Keratinocyte (primary cell): ENCODE measurements around the gene STPG4. TPM values are rescaled to one million over a fixed set of nuclear protein-coding genes. Genes with fewer than 3 reads are reported as not detected.

Experiments
- DNase-seq: peaks from one replicate; pipeline ENCODE4 v3.0.0-alpha.2; 2011; ENCODE audit warnings: low read depth, missing footprints, low spot score
- FAIRE-seq: peaks from 2 replicates; lab custom pipeline; 2011; peaks lifted over from hg19 to GRCh38; lab: Jason Lieb, UNC
- H2AFZ ChIP-seq: 2 replicates; pipeline ENCODE4 v1.6.0; 2012; ENCODE audit warnings: low read length, control low read depth, inconsistent platforms; ENCODE audit not compliant: control insufficient read depth
- H3K27ac ChIP-seq: 2 replicates; pipeline ENCODE4 v1.5.1; 2011; ENCODE audit warnings: low read length; ENCODE audit not compliant: control insufficient read depth, insufficient read depth
- H3K27me3 ChIP-seq: 3 replicates; pipeline ENCODE4 v1.6.0; 2011; ENCODE audit warnings: low read length; ENCODE audit not compliant: control insufficient read depth, insufficient read depth; ENCODE audit errors: extremely low read depth
- H3K36me3 ChIP-seq, 2 experiments: 2 replicates in 1 of 2; 3 replicates in 1 of 2; pipeline ENCODE4 v1.5.1; 2011; ENCODE audit warnings: low read length in 2 of 2, mild to moderate bottlenecking in 1 of 2; ENCODE audit not compliant: control insufficient read depth in 2 of 2, insufficient read depth in 2 of 2; ENCODE audit errors: extremely low read depth in 1 of 2
- H3K4me1 ChIP-seq: 3 replicates; pipeline ENCODE4 v1.5.1; 2011; ENCODE audit warnings: low read length; ENCODE audit not compliant: control insufficient read depth, insufficient read depth; ENCODE audit errors: extremely low read depth
- H3K4me2 ChIP-seq: 3 replicates; pipeline ENCODE4 v1.6.0; 2011; ENCODE audit warnings: low read depth, low read length; ENCODE audit not compliant: control insufficient read depth, insufficient read depth; ENCODE audit errors: extremely low read depth
- H3K4me3 ChIP-seq, 3 experiments: fragments of 200-600 bp in 1 of 3; sonication (generic) in 1 of 3; 2 replicates in 2 of 3; 3 replicates in 1 of 3; pipeline ENCODE4 v1.5.1; 2011 to 2016; ENCODE audit warnings: low read length in 3 of 3, mild to moderate bottlenecking in 3 of 3, control low read depth in 2 of 3, inconsistent platforms in 1 of 3, low read depth in 1 of 3, mixed read lengths in 1 of 3, mixed run types in 1 of 3, moderate library complexity in 1 of 3; ENCODE audit not compliant: control insufficient read depth in 2 of 3, insufficient read depth in 2 of 3; ENCODE audit errors: extremely low read depth in 1 of 3
- H3K79me2 ChIP-seq: 2 replicates; pipeline ENCODE4 v1.6.0; 2012; ENCODE audit warnings: low read length; ENCODE audit not compliant: control insufficient read depth, insufficient read depth
- H3K9ac ChIP-seq: 3 replicates; pipeline ENCODE4 v1.6.0; 2011; ENCODE audit warnings: low read length; ENCODE audit not compliant: control insufficient read depth, insufficient read depth; ENCODE audit errors: extremely low read depth
- H3K9me1 ChIP-seq: 3 replicates; pipeline ENCODE4 v1.6.0; 2011; ENCODE audit warnings: low read length; ENCODE audit not compliant: control insufficient read depth, insufficient read depth; ENCODE audit errors: extremely low read depth
- H3K9me3 ChIP-seq: 2 replicates; pipeline ENCODE4 v1.5.1; 2012; ENCODE audit warnings: low read depth, low read length; ENCODE audit not compliant: control insufficient read depth
- H4K20me1 ChIP-seq: 3 replicates; pipeline ENCODE4 v1.6.0; 2011; ENCODE audit warnings: low read length; ENCODE audit not compliant: control insufficient read depth, insufficient read depth; ENCODE audit errors: extremely low read depth
- CTCF ChIP-seq, 3 experiments: IDR thresholded peaks in 1 of 3; conservative IDR thresholded peaks in 1 of 3; optimal IDR thresholded peaks in 1 of 3; 2 replicates in 2 of 3; 3 replicates in 1 of 3; pipeline versions ENCODE3 to v1.5.1; 2011; ENCODE audit warnings: low read length in 3 of 3, mild to moderate bottlenecking in 3 of 3, moderate library complexity in 2 of 3, control low read depth in 1 of 3, inconsistent platforms in 1 of 3; ENCODE audit not compliant: insufficient read depth in 2 of 3; ENCODE audit errors: extremely low read depth in 1 of 3
- EZH2 ChIP-seq: IDR thresholded peaks from one replicate; pipeline ENCODE4 v1.6.1; 2012; ENCODE audit warnings: inconsistent platforms, mild to moderate bottlenecking, low read length, moderate library complexity
- dilution Hi-C: fragments of 300-500 bp; cut with MboI; formaldehyde crosslinking; loops from one replicate; pipeline ENCODE4 v1.7.0; 2020; ENCODE audit warnings: low sequenced_read_pairs; ENCODE audit not compliant: extremely low pct_ligation_motif_present
- polyA plus RNA-seq, 5 experiments: library from polyadenylated mRNA; depleted of rRNA in 3 of 5; stranded (reverse) in 3 of 5; stranded (forward) in 1 of 5; unstranded in 1 of 5; fragments of >200 nt; gene quantifications; 1 replicate in 1 of 5; 2 replicates in 3 of 5; 3 replicates in 1 of 5; pipeline versions ENCODE4 v1.2.1 to v1.2.3, GENCODE V29; 2011 to 2012; ENCODE audit warnings: missing spikeins in 2 of 5, low read depth in 1 of 5, low replicate concordance in 1 of 5

Gene STPG4
- polyA plus RNA-seq, 1 donor (not counting 4 experiments of a cell fraction or from before 2014, with no cell fraction given): 0.26 TPM

GRCh38 chr2:47049502-47049901, 105.6 kb downstream of the STPG4 start:
- Histone ChIP-seq H4K20me1 (no peaks in the 10 kb centered on the region), H3K9me1 (no peaks in the 10 kb centered on the region), H3K4me3 (no peak overlapping the region), H3K4me2 (no peak overlapping the region), H3K79me2 (no peaks in the 10 kb centered on the region), H3K36me3 (peaks cover 14 to 34% of the 10 kb centered on the region in 2 experiments), H3K27me3 (no peaks in the 10 kb centered on the region), H3K4me1 (peaks cover 2% of the 10 kb centered on the region), H3K9ac (no peak overlapping the region), H3K9me3 (no peaks in the 10 kb centered on the region), H2AFZ (no peak overlapping the region), H3K27ac (no peak overlapping the region)
- DNase-seq (no peak), FAIRE-seq (no peak)
- no peak for TF ChIP-seq EZH2
- no peak for TF ChIP-seq CTCF (optimal IDR thresholded peaks at IDR 0.05 in 1 of 3, IDR thresholded peaks at IDR 0.05 in 1 of 3, conservative IDR thresholded peaks at IDR 0.05 in 1 of 3; ENCODE audit: extremely low read depth in 1 of 3, insufficient read depth in 2 of 3, low read length in 3 of 3)
- dilution Hi-C loops: no loop called here

GRCh38 chr2:47048801-47049480, 106.2 kb downstream of the STPG4 start:
- dilution Hi-C loops: no loop called here
- no peak for FAIRE-seq

More at GRCh38 chr2:47048801-47049480, 106.2 kb downstream of the STPG4 start:
- no peaks in the 10 kb centered on the region for H3K79me2 ChIP-seq
- H3K9me1 ChIP-seq: no peaks in the 10 kb centered on the region
- H3K36me3 ChIP-seq: peaks cover 14 to 34% of the 10 kb centered on the region in 2 experiments
- H3K4me2 ChIP-seq: no peak overlapping the region
- TF ChIP-seq CTCF (optimal IDR thresholded peaks at IDR 0.05 in 1 of 3, IDR thresholded peaks at IDR 0.05 in 1 of 3, conservative IDR thresholded peaks at IDR 0.05 in 1 of 3; ENCODE audit: extremely low read depth in 1 of 3, insufficient read depth in 2 of 3, low read length in 3 of 3): no peak
- TF ChIP-seq EZH2: no peak
- no peak overlapping the region for H3K9ac ChIP-seq
- H3K4me3 ChIP-seq: no peak overlapping the region
- H4K20me1 ChIP-seq: no peaks in the 10 kb centered on the region
- H3K4me1 ChIP-seq: peaks cover 8% of the 10 kb centered on the region
- DNase-seq: no peak
- no peak overlapping the region for H3K27ac ChIP-seq
- no peaks in the 10 kb centered on the region for H3K9me3 ChIP-seq
- H3K27me3 ChIP-seq: no peaks in the 10 kb centered on the region
- no peak overlapping the region for H2AFZ ChIP-seq
